GDM1 (cell line): ENCODE results near the gene TEDC1.
A peak's percentile ranks its signal among the peaks of the same experiment; 100 is the strongest.

Experiments used
- DNase-seq: peaks from one replicate; lab custom pipeline; 2025; lab: John Stamatoyannopoulos, UW

The TEDC1 gene

GRCh38 chr14:105486163-105486973, 4.7 kb upstream of the TEDC1 start, which contains the start of gene CRIP1:
TSS of gene CRIP1 (plus strand) at chr14:105486886. CDS start at chr14:105487260, 374 bp downstream.
- no peak for DNase-seq

DNA sequence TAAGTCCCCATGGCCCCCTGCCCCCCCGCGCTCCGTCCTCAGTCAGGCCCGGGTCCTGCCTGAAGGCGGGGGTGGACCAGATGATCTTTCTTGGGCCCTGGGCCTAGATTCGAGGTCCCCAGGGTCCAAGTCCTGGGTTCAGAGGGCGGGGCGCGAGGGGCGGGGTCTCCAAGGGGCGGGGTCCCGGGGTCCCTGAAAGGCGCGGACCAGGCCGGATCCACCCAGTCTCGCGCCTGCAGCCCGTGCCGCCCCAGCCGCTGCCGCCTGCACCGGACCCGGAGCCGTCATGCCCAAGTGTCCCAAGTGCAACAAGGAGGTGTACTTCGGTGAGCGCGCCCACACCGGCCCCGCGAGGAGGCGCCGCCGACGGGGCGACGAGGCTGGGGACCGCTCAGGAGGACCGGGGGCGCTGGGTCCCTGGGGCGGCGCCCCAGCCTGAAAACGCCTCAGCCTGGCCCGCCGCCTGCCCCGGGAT, 4.0 kb upstream of the TEDC1 start:
- DNase-seq = no peak

DNA sequence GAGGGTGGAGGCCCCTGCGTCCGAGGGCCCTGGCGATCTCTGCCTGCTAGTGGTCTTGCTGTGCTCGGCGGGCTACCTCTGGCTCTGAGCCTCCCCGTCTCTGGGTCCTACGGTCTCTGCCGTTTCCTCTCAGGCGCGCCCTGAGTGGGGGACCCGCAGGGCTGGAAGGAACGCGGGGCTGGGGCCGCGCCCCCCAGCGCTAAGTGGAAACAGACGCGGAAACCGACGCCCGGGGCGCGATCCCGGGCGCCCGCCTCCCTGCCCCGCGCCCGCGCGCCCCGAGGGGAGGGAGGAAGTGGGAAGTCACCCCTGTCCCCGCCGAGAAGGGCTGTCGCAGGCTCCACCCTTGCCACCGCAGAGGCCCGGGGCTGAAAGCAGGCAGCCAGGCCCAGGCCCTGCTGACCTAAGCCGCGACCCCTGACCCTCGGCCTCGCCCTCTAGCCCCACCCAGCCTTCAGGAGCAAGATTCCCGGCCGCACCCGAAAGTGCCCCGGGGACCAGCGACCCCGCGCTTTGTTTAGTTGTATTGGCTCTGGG, 3.5 kb upstream of the TEDC1 start:
- no peak for DNase-seq

GRCh38 chr14:105487986-105488777, 2.9 kb upstream of the TEDC1 start:
- no peak for DNase-seq

DNA sequence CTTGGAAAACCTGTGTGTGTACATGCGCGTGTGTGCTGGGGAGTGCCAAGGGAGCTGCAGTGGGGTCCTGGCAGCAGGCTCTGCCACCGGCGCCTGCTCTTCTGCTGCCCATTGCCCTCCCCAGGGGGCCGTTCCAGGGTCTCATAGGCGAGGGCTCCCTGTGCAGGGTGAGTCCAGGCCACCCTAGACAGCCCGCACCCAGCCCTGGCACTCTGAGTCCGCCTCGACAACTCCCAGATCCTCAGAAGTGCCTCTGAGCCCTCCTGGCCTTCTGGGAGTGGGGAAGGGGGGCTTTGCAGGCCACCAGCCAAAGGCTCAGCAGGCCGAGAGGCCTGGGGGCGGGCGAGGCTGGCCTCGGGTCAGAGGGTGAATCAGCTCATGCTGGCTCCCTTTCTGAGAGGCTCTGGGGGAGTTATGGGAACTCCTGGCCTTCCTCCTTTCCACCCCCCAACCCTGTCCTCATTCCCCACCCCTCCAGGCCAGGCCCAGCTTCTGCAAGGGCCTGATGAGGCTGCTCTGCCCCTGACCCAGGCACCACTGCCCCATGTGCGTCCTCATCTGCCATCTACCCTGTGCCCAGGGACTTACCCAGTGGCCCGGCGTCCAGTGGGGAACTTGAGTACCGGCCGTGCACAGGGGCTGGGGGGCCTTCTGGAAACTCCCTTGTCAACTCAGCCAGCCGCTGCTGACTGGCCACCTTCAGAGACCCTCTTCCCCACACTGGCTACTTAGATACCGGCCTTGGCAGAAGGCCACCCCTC, 2.1 kb upstream of the TEDC1 start:
- no peak for DNase-seq

DNA sequence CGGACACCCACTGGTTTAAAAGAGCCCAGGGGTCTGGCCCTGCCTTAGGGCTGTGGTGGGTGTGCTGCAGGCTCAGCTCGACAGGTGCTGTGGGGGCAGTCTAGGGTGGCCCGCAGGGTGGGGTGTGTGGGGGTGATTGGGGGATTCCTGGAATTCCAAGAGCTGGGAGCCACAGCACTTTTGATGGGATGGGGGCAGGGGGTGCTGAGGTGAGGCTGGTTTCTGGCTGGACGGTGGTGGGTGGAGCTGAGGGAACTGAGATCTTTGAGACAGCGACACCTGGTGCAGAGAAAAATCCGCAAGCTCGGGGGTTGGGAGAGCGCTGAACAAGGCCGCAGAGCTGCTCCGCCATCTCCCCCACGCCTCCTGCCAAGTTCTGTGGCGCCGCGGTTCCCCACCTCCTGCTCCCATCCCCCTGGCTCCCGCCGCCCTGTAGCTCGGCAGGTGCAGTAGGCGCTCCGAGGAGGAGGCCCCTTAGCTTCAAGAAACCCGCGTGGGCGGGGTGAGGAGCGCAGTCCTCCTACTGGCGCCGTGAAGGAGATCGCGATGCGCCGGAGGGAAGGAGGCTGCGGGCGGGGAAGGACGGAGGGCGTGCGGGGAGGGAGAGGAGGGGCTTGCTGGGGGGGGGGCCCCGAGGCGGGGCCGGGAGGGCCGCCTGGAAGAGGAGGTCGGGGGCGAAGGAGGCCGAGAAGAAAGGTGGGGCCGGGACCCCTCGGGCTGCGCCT, 1.3 kb upstream of the TEDC1 start:
- DNase-seq = peak; percentile 68

- DNase-seq = no peak
These were observed 827 bp upstream of the TEDC1 start for GRCh38 chr14:105490267-105490571.

GRCh38 chr14:105491366-105491973, 424 bp downstream of the TEDC1 start:
- DNase-seq = peak; percentile 68

DNA sequence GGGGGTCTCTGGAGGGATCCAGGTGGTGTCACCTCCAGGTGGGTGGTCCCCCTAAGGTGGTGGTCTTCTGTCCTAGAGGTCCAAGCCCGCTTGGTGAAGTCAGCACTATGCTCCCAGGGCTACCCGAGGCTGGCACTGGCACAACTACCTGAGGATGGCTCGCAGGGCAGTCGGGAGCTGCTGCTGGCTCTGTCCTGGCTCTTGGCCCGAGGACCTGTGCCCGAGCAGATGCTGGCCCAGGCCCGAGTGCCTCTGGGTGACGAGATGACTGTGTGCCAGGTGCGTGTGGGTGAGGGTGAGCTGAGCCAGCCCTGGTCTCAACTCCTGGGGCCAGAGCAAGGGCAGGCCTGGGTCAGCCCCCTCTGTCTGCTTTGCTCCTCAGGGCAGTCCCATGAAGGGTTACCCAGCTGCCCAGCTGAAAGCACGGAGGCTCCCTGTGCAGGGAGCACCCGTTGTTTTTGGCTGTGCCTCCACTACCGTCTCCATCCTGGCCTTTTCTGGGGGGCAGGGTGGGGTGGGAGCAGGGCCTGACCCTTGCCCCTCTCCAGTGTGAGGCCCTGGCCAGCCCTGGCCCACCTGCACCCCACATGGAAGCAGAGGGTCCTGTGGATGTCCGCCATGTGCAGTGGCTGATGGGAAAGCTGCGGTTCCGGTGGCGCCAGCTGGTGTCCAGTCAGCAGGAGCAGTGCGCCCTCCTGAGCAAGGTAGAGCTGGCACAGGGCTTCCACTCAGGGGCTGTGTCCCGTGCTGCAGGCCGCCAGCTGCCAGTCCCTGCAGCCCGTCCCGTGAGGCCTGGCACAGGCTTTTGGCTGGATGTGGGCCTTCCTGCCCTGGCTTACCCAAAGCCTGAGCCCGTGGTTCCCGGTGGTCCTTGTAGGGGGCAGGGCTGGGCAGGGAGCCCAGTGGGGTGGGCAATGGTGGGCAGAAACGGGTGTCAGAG, 1.3 kb downstream of the TEDC1 start:
- DNase-seq = no peak

DNA sequence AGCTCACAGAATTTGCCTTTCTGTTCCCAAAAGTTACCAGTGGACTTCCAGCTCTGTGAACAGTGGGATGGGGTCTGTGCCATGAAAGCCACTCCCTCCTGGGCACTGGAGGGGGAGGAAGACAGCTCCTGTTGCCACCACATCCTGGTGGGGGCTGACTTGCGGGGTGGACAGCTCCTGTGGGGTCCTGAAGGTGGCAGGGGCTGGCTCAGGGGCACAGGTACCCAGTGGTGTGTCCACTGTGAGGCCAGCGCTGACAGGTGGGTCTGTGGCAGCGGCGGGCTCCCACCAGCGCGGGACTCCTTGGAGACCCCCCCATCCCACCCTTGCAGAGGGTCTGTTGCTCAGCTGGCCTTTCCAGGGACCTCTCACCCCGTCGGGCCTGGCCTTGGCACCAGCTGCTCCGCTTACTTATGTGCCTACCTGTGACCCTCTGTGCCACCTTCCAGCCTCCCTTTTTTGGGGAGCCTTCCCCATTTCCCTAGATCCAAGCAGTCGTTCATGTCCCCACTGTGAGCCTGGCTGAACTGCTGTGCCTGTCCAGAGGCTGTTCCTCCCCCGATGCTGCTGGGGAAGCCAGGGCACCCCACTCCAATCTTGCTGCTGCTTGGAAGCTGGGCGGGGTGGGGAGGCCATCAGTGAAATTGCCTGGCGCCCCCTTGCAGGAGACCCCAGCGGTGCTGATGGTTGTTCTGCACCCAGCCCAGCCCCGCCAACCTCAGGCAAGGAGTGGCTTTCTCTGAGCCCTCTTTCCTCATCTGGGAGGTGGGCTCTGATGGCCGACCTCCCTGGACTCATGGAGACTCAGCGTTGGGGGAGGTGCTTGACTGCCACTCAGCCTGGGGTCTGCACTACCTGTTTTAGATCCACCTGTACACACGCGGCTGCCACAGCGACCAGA, 2.2 kb downstream of the TEDC1 start:
- DNase-seq = no peak

- no peak for DNase-seq
These were observed 3.0 kb downstream of the TEDC1 start for GRCh38 chr14:105493921-105494605.

DNA sequence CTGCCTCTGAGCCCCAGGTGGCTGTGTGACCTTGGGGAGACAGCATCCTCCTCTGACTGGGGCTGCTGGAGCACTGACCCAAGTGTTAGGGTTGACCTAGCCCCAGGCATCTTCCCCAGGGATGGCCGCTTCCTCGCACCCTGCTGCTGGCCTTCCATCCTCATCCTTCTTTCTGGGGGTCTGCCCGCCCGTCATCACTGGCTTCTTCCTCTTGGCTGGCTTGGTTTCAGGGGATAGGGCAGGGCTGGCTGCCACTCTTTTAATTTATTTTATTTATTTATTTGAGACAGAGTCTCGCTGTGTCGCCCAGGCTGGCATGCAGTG, 3.5 kb downstream of the TEDC1 start:
- no peak for DNase-seq

DNA sequence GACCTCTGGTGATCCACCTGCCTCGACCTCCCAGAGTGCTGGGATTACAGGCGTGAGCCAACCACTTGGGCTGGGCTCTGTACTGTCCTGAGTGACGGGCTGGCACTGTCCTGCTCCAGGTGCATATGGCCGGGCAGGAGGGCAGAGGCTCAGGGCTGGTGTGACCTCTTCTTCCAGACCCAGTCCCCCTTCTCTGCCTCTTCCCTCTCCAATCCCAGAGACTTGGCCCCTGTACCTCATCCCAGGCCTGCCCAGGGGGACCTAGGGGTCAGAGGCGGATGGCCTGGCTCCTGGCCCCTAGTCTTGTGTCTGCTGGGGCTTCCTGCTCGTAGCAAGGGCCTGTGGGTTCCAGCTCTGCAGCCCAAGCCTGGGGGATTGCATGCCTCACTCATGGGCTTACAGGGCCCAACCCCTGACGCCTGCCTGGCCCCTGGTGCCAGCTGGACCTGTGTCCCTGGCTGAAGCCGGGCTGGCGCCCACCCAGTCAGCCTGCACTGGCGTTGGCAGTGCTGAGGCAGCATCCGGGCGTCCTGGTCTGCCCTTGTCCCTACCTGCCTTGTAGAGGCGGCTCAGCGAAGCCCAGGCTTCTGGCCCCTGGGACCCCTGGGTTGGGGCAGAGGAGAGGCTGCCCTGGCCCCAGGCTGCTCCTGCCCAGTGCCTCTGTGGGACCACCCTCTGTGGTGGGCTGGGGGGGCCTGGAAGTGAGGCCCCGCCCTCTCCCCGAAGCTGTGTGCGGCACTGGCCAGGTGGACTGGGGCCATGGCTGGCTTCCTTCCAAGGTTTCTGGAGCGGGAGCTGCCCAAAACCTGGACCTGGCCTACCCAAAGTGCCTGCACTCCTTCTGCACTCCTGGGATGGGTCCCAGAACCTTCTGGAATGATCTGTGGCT, 4.3 kb downstream of the TEDC1 start:
- no peak for DNase-seq

GRCh38 chr14:105495990-105496830, 5.2 kb downstream of the TEDC1 start:
- DNase-seq = no peak

GRCh38 chr14:105496831-105497591, 6.0 kb downstream of the TEDC1 start:
- no peak for DNase-seq
